HCT116 (cell line): ENCODE results near the gene SLC44A1.

Experiments used
- EZH2phosphoT487 ChIP-seq: fragments of 200-600 bp; IDR thresholded peaks from 2 replicates; pipeline ENCODE4 v1.6.1; 2018; ENCODE audit warnings: antibody characterized with exemption, borderline replicate concordance
- POLR2A ChIP-seq: IDR thresholded peaks from 2 replicates; pipeline ENCODE4 v1.7.0; 2011; ENCODE audit warnings: borderline replicate concordance; ENCODE audit not compliant: insufficient read depth, insufficient read length; ENCODE audit errors: extremely low read depth
- POLR2AphosphoS5 ChIP-seq: IDR thresholded peaks from 2 replicates; pipeline ENCODE4 v1.6.1; 2011; ENCODE audit warnings: mild to moderate bottlenecking, low read depth, low read length, moderate library complexity
- RAD21 ChIP-seq: IDR thresholded peaks from 2 replicates; pipeline ENCODE4 v1.6.1; 2012; ENCODE audit warnings: low read depth, mild to moderate bottlenecking
- TCF7L2 ChIP-seq: IDR thresholded peaks from 2 replicates; pipeline ENCODE4 v1.7.0; 2011; ENCODE audit warnings: borderline replicate concordance, inconsistent platforms; ENCODE audit not compliant: insufficient read depth, insufficient read length; ENCODE audit errors: extremely low read depth
- TF ChIP-seq, protein P1 (sequence below): IDR thresholded peaks from 2 replicates; pipeline ENCODE4 v1.6.1; 2012
- TF ChIP-seq, protein P2 (sequence below): IDR thresholded peaks from 2 replicates; pipeline ENCODE4 v1.6.1; 2012; ENCODE audit warnings: low read depth

DNA sequence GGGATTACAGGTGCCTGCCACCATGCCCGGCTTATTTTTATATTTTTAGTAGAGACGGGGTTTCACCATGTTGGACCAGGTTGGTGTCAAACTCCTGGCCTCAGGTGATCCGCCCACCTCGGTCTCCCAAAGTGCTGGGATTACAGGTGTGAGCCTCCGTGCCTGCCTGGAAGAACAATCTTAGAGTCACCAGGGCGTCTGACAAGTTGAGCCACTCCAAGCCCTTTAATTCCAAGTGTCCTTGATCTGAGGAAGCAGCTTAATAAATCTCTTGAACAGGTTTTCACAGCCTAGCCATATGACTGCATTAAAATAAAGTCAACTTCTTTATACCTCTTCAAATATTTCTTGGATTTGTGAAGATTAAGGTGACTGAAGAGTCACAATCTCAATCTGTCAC is 31.5 kb downstream of the SLC44A1 start:
- TF ChIP-seq, protein P1, sequence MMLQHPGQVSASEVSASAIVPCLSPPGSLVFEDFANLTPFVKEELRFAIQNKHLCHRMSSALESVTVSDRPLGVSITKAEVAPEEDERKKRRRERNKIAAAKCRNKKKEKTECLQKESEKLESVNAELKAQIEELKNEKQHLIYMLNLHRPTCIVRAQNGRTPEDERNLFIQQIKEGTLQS: no peak
- no peak for TF ChIP-seq POLR2A
- TF ChIP-seq RAD21: no peak
- TF ChIP-seq, protein P2, sequence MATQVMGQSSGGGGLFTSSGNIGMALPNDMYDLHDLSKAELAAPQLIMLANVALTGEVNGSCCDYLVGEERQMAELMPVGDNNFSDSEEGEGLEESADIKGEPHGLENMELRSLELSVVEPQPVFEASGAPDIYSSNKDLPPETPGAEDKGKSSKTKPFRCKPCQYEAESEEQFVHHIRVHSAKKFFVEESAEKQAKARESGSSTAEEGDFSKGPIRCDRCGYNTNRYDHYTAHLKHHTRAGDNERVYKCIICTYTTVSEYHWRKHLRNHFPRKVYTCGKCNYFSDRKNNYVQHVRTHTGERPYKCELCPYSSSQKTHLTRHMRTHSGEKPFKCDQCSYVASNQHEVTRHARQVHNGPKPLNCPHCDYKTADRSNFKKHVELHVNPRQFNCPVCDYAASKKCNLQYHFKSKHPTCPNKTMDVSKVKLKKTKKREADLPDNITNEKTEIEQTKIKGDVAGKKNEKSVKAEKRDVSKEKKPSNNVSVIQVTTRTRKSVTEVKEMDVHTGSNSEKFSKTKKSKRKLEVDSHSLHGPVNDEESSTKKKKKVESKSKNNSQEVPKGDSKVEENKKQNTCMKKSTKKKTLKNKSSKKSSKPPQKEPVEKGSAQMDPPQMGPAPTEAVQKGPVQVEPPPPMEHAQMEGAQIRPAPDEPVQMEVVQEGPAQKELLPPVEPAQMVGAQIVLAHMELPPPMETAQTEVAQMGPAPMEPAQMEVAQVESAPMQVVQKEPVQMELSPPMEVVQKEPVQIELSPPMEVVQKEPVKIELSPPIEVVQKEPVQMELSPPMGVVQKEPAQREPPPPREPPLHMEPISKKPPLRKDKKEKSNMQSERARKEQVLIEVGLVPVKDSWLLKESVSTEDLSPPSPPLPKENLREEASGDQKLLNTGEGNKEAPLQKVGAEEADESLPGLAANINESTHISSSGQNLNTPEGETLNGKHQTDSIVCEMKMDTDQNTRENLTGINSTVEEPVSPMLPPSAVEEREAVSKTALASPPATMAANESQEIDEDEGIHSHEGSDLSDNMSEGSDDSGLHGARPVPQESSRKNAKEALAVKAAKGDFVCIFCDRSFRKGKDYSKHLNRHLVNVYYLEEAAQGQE: no peak
- TF ChIP-seq EZH2phosphoT487: no peak
- no peak for TF ChIP-seq TCF7L2
- no peak for TF ChIP-seq POLR2AphosphoS5
